ENCODE measurements around the gene HGFAC. TPM values are rescaled to one million over a fixed set of nuclear protein-coding genes. Genes with fewer than 3 reads are reported as not detected.
A peak's percentile ranks its signal among the peaks of the same experiment; 100 is the strongest.

HGFAC gene
- total RNA-seq, 1 donor from 2014 or later = 2.4 TPM

GRCh38 chr4:3442959-3443749 is 1.4 kb downstream of the HGFAC start:
- H3K4me3 Mint-ChIP-seq = no peak overlapping the region
- H3K36me3 Mint-ChIP-seq = no peaks in the 10 kb centered on the region
- DNase-seq (ENCODE audit: extremely low spot score, unreplicated experiment) = no peak
- H3K9me3 Mint-ChIP-seq = no peaks in the 10 kb centered on the region
- H3K27ac Mint-ChIP-seq = no peak overlapping the region
- TF ChIP-seq CTCF (conservative IDR thresholded peaks at IDR 0.05) = peak; percentile 95
- no peaks in the 10 kb centered on the region for H3K4me1 Mint-ChIP-seq (ENCODE audit: unreplicated experiment)
- H3K27me3 Mint-ChIP-seq = no peaks in the 10 kb centered on the region

GRCh38 chr4:3443750-3444309 is 2.1 kb downstream of the HGFAC start:
- no peak overlapping the region for H3K27ac Mint-ChIP-seq
- peaks cover 3% of the 10 kb centered on the region for H3K27me3 Mint-ChIP-seq
- no peak for TF ChIP-seq CTCF (conservative IDR thresholded peaks at IDR 0.05)
- H3K9me3 Mint-ChIP-seq = no peaks in the 10 kb centered on the region
- H3K4me1 Mint-ChIP-seq (ENCODE audit: unreplicated experiment) = no peaks in the 10 kb centered on the region
- H3K36me3 Mint-ChIP-seq = no peaks in the 10 kb centered on the region
- DNase-seq (ENCODE audit: extremely low spot score, unreplicated experiment) = no peak
- no peak overlapping the region for H3K4me3 Mint-ChIP-seq

GRCh38 chr4:3444351-3445110 is 2.8 kb downstream of the HGFAC start:
- no peak overlapping the region for H3K27ac Mint-ChIP-seq
- H3K27me3 Mint-ChIP-seq = peaks cover 3% of the 10 kb centered on the region
- DNase-seq (ENCODE audit: extremely low spot score, unreplicated experiment) = no peak
- H3K4me3 Mint-ChIP-seq = no peak overlapping the region
- no peaks in the 10 kb centered on the region for H3K36me3 Mint-ChIP-seq
- no peaks in the 10 kb centered on the region for H3K4me1 Mint-ChIP-seq (ENCODE audit: unreplicated experiment)
- H3K9me3 Mint-ChIP-seq = no peaks in the 10 kb centered on the region
- TF ChIP-seq CTCF (conservative IDR thresholded peaks at IDR 0.05) = no peak

- no peak for DNase-seq (ENCODE audit: extremely low spot score, unreplicated experiment)
- Mint-ChIP-seq H3K9me3 (no peaks in the 10 kb centered on the region), H3K27ac (no peak overlapping the region), H3K4me3 (no peak overlapping the region), H3K4me1 (ENCODE audit: unreplicated experiment) (no peaks in the 10 kb centered on the region), H3K27me3 (peaks cover 3% of the 10 kb centered on the region), H3K36me3 (no peaks in the 10 kb centered on the region)
- no peak for TF ChIP-seq CTCF (conservative IDR thresholded peaks at IDR 0.05)
Observed at GRCh38 chr4:3445111-3445820, 3.5 kb downstream of the HGFAC start.

GRCh38 chr4:3445829-3446545 is 4.2 kb downstream of the HGFAC start:
- Mint-ChIP-seq H3K27me3 (peaks cover 3% of the 10 kb centered on the region), H3K4me3 (no peak overlapping the region), H3K27ac (no peak overlapping the region), H3K4me1 (ENCODE audit: unreplicated experiment) (no peaks in the 10 kb centered on the region), H3K9me3 (no peaks in the 10 kb centered on the region), H3K36me3 (no peaks in the 10 kb centered on the region)
- DNase-seq (ENCODE audit: extremely low spot score, unreplicated experiment) = no peak
- TF ChIP-seq CTCF (conservative IDR thresholded peaks at IDR 0.05) = no peak
